Body of pancreas (tissue), 4 donors: Measurements from ENCODE around the gene FBXO28. TPM values are rescaled to one million over a fixed set of nuclear protein-coding genes. Genes with fewer than 3 reads are reported as not detected.
"Not testable (repeated sequence)": the region's sequence is repeated elsewhere in the genome, so short reads cannot be mapped to it uniquely, and the experiment has no call there.

ENCODE experiments used
- ATAC-seq: fragments of 150-250 bp; one replicate; pipeline ENCODE4 v1.9.1; 2016
- DNase-seq, 4 donors: peaks; one replicate each; pipeline ENCODE4 v3.0.0-alpha.2; 2019
- H3K27ac ChIP-seq, 4 donors: fragments of 200-600 bp; sonication (generic); 1 replicate in 3 of 4; 2 replicates in 1 of 4; pipeline versions ENCODE4 v1.5.1 to v1.6.1; 2016 to 2019; ENCODE audit warnings: mild to moderate bottlenecking in 1 of 4, mixed read lengths in 1 of 4, moderate library complexity in 1 of 4
- H3K27me3 ChIP-seq, 2 donors: fragments of 200-600 bp; sonication (generic); one replicate each; pipeline ENCODE4 v1.6.0; 2016; ENCODE audit warnings: mild to moderate bottlenecking in 1 of 2
- H3K36me3 ChIP-seq, 2 donors: fragments of 200-600 bp; sonication (generic); replicated peaks in 1 of 2; 2 replicates each; pipeline ENCODE4 v1.5.1; 2016; ENCODE audit warnings: low read depth in 2 of 2; ENCODE audit not compliant: insufficient read depth in 1 of 2
- H3K4me1 ChIP-seq: fragments of 200-600 bp; sonication (generic); one replicate; pipeline ENCODE4 v1.6.0; 2016
- H3K4me3 ChIP-seq, 2 donors: fragments of 200-600 bp; sonication (generic); 1 replicate in 1 of 2; 2 replicates in 1 of 2; pipeline ENCODE4 v1.5.1; 2016 to 2019
- H3K9me3 ChIP-seq, 3 donors: fragments of 200-600 bp; sonication (generic); 1 replicate in 2 of 3; 2 replicates in 1 of 3; pipeline ENCODE4 v1.5.1; 2016
- POLR2A ChIP-seq, 3 donors: fragments of 450-650 bp; IDR thresholded peaks; one replicate each; pipeline ENCODE4 v1.6.1; 2016; ENCODE audit warnings: antibody characterized with exemption in 3 of 3, mild to moderate bottlenecking in 2 of 3
- WGBS, 2 donors: methylation state at CpG; one replicate each; pipeline ENCODE4 v1.1.5; 2017; 5-methylcytosine and 5-hydroxymethylcytosine counted together
- intact Hi-C: fragments of 100-400 bp; cut with DNase I; formaldehyde crosslinking; loops from one replicate; pipeline ENCODE4 v1.15.1; 2023
- total RNA-seq, 2 donors: library from RNA; depleted of rRNA; stranded (reverse); fragments of >200 nt; gene quantifications; one replicate each; pipeline ENCODE4 v1.1.0, GENCODE V29; 2016
- TF ChIP-seq, protein P1 (sequence below), 7 experiments: fragments of 450-650 bp in 4 of 7; fragments of 200-600 bp in 3 of 7; sonication (generic) in 3 of 7; IDR thresholded peaks; one replicate each; pipeline ENCODE4 v1.5.1; 2016 to 2019; ENCODE audit warnings: antibody characterized with exemption in 7 of 7

Gene FBXO28
- total RNA-seq, 2 donors from 2014 or later, result 3.0 to 13.7 TPM

DNA sequence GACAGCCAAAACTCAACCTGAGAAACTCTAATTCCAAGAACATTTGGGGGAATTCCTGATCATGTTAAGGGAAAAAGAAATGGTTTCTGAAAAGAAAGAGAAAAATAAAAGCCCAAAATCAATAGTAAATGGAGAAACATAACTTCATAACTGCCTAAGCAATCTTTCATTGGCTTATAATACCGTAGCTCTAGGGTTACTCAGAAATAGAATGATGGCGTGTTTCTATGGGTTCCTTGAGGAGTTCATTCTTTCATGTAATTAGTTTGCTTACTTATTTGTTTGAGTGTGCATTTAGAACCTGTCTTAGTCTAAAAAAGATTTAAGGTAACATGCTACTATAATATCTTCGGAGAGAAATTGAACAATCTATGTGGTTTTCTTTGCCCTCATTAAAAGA lies 37.5 kb upstream of the FBXO28 start:
- ATAC-seq (no peak), DNase-seq (no peak)
- Histone ChIP-seq H3K27me3 (no peaks in the 10 kb centered on the region), H3K9me3 (no peaks in the 10 kb centered on the region), H3K36me3 (no peaks in the 10 kb centered on the region), H3K4me1 (no peaks in the 10 kb centered on the region), H3K4me3 (no peak overlapping the region), H3K27ac (no peak overlapping the region)
- intact Hi-C loops, result no loop called here
- 73 to 81% methylated on average over 3 of the region's 3 CpGs for WGBS, 2 donors
- no peak for TF ChIP-seq POLR2A (IDR thresholded peaks at IDR 0.05)
- TF ChIP-seq, protein P1, sequence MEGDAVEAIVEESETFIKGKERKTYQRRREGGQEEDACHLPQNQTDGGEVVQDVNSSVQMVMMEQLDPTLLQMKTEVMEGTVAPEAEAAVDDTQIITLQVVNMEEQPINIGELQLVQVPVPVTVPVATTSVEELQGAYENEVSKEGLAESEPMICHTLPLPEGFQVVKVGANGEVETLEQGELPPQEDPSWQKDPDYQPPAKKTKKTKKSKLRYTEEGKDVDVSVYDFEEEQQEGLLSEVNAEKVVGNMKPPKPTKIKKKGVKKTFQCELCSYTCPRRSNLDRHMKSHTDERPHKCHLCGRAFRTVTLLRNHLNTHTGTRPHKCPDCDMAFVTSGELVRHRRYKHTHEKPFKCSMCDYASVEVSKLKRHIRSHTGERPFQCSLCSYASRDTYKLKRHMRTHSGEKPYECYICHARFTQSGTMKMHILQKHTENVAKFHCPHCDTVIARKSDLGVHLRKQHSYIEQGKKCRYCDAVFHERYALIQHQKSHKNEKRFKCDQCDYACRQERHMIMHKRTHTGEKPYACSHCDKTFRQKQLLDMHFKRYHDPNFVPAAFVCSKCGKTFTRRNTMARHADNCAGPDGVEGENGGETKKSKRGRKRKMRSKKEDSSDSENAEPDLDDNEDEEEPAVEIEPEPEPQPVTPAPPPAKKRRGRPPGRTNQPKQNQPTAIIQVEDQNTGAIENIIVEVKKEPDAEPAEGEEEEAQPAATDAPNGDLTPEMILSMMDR (IDR thresholded peaks at IDR 0.05), result no peak

DNA sequence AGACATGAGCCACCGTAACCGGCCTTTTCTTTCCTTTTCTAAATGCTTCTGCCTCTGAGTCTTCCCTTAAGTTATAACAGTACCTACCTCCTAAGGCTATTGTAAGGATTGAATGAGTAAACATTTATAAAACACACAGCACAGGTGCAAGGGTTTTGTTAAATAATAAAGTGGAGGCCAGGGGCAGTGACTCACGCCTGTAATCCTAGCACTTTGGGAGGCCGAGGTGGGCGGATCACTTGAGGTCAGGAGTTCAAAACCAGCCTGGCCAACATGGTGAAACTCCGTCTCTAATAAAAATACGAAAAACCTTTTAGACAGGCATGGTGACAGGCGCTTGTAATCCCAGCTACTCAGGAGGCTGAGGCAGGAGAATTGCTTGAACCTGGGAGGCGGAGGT lies 34.3 kb upstream of the FBXO28 start:
- H3K27ac ChIP-seq, ATAC-seq, H3K9me3 ChIP-seq, intact Hi-C loops, H3K4me1 ChIP-seq, H3K36me3 ChIP-seq, H3K4me3 ChIP-seq, H3K27me3 ChIP-seq, DNase-seq: not testable (repeated sequence)
- 47 to 73% methylated on average over 9 of the region's 9 CpGs for WGBS, 2 donors

DNA sequence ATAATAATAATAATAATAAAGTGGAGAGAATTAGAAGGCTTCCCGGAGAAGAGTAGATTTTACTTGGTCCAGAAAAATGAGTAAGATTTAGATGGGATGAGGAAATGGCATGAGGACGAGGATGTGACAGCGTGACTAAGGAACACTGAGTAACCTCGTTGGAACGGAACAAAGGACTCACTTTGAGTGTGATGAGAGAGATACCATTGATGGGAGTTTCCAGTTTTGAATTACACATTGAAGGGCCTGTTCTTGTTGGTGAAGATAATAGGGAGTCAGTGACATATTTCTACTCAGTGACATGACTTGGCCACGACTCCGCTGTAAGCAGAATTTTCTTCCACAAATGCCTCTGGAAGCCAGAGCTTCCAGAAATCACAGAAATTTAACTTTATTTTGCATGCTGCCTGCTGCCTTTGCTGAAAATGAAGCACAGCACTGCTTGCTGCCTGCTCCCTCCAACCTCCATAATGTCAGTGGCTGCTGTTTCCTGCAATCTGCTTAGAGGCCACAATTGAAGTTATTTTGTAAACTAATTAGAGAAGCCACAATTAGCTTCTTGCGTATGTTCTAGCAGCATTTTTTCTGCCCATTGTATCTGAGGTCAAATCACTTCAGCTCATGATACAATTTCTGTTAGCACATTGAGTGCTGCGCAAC lies 33.7 kb upstream of the FBXO28 start:
- DNase-seq (no peak), ATAC-seq (no peak)
- Histone ChIP-seq H3K9me3 (no peaks in the 10 kb centered on the region), H3K36me3 (no peaks in the 10 kb centered on the region), H3K27ac (no peak overlapping the region), H3K27me3 (no peaks in the 10 kb centered on the region), H3K4me3 (no peak overlapping the region), H3K4me1 (no peaks in the 10 kb centered on the region)
- intact Hi-C loops, result no loop called here
- TF ChIP-seq, protein P1 (IDR thresholded peaks at IDR 0.05), result no peak
- no peak for TF ChIP-seq POLR2A (IDR thresholded peaks at IDR 0.05)
- WGBS, 2 donors, result 58 to 62% methylated on average over 9 of the region's 9 CpGs

DNA sequence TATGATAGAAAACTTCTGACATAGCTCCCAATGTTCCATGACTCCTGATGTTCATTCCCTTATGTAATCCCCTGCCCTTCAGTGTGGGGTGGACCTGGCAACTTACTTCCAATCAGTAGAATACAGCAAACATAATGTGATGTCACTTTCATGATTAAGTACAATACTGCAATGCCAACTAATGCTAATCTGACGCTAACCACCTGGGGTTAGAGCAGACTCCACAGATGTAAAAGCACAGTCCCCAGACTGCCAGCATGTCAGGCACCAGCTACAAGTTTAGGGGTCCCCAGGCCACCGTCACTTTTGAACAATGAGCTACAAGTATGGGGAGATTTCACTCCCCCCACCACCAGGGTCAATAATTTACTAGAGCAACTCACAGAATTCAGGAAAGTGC lies 32.3 kb upstream of the FBXO28 start:
- TF ChIP-seq POLR2A (IDR thresholded peaks at IDR 0.05), result no peak
- TF ChIP-seq, protein P1 (IDR thresholded peaks at IDR 0.05), result no peak
- no peak for ATAC-seq
- Histone ChIP-seq H3K4me1 (no peaks in the 10 kb centered on the region), H3K36me3 (no peaks in the 10 kb centered on the region), H3K27me3 (no peaks in the 10 kb centered on the region), H3K9me3 (no peaks in the 10 kb centered on the region), H3K27ac (no peak overlapping the region), H3K4me3 (no peak overlapping the region)
- intact Hi-C loops, result no loop called here
- 32 to 34% methylated on average over 2 of the region's 2 CpGs for WGBS, 2 donors
- no peak for DNase-seq

DNA sequence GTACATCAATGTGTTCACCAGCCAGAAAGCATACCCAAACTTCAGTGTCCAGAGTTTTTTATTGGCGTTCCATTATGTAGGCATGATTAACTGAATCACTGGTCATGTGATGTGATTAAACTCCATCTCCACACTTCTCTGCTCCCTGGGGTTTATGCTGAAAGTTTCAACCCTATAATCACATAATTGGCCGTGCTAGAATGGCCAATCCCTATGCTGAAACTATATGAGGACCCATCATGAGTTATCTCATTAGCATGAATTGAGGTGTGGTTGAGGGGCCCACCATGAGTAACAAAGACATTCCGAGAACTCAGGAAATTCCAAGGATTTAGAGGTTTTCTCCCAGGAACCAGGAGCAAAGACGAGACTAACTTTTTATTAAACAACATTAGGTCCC lies 31.8 kb upstream of the FBXO28 start:
- WGBS, 2 donors, result 63 to 76% methylated on average over 4 of the region's 4 CpGs
- ATAC-seq (no peak), DNase-seq (no peak)
- no peak overlapping the region for H3K27ac ChIP-seq
- H3K4me1 ChIP-seq, result no peaks in the 10 kb centered on the region
- intact Hi-C loops, result no loop called here
- TF ChIP-seq POLR2A (IDR thresholded peaks at IDR 0.05), result no peak
- TF ChIP-seq, protein P1 (IDR thresholded peaks at IDR 0.05), result no peak
- H3K36me3 ChIP-seq, result no peaks in the 10 kb centered on the region
- no peak overlapping the region for H3K4me3 ChIP-seq
- H3K27me3 ChIP-seq, result no peaks in the 10 kb centered on the region
- no peaks in the 10 kb centered on the region for H3K9me3 ChIP-seq
